ENCODE data around the gene OR4S2. TPM values are rescaled to one million over a fixed set of nuclear protein-coding genes. Genes with fewer than 3 reads are reported as not detected.

OR4S2 gene
- total RNA-seq (2022) (not detected in 2 replicates), Bru-seq, nascent RNA (not detected), BruChase-seq, experiment 1, labeled RNA remaining after a 6-hour chase (not detected), BruChase-seq, experiment 2, labeled RNA remaining after a 2-hour chase (not detected)
- long read RNA-seq = 0 reads

- no peaks in the 10 kb centered on the region for H3K27me3 Mint-ChIP-seq (ENCODE audit: insufficient read depth, unreplicated experiment)
- H3K4me3 Mint-ChIP-seq (ENCODE audit: unreplicated experiment) = no peak within 1 kb of the TSS
- no peaks in the 10 kb centered on the region for H3K36me3 Mint-ChIP-seq (ENCODE audit: insufficient read depth, unreplicated experiment)
- intact Hi-C loops (cut with micrococcal nuclease) = no loop called here
- H3K4me1 Mint-ChIP-seq (ENCODE audit: insufficient read depth, unreplicated experiment) = no peaks in the 10 kb centered on the region
- POLR2A ChIA-PET = no interaction called here
- TF ChIP-seq CTCF (IDR thresholded peaks at IDR 0.05; ENCODE audit: unreplicated experiment) = no peak
- H3K27ac Mint-ChIP-seq (ENCODE audit: low read depth, unreplicated experiment) = no peak within 1 kb of the TSS
- BruUV-seq (replicated peaks) = no TSS peak
- peaks cover 41% of the 10 kb centered on the region for H3K9me3 Mint-ChIP-seq (ENCODE audit: unreplicated experiment)
- no peak for DNase-seq (ENCODE audit: unreplicated experiment)
- CTCF ChIA-PET = interaction anchor here (0.6 kb wide), 1 partner anchor 16 kb away, joined by 3 read pairs; no protein-coding TSS in a partner anchor
Observed at GRCh38 chr11:55648027-55648426, at the start of gene OR4S2. Gene OR4S2 (plus strand): TSS chr11:55648327. CDS start chr11:55650904, 2,577 bp downstream.

GRCh38 chr11:55607545-55607944, 40.6 kb upstream of the OR4S2 start, which contains the start of gene OR4C11:
Gene OR4C11 (minus strand): TSS chr11:55607645. CDS start chr11:55604373, 3,272 bp downstream.
- TF ChIP-seq CTCF (IDR thresholded peaks at IDR 0.05; ENCODE audit: unreplicated experiment) = no peak
- no peak for DNase-seq (ENCODE audit: unreplicated experiment)
- POLR2A ChIA-PET = no interaction called here

GRCh38 chr11:55624531-55624930, 23.6 kb upstream of the OR4S2 start:
- no TSS peak for BruUV-seq (replicated peaks)
- TF ChIP-seq CTCF (IDR thresholded peaks at IDR 0.05; ENCODE audit: unreplicated experiment) = no peak
- peaks cover 30% of the 10 kb centered on the region for H3K9me3 Mint-ChIP-seq (ENCODE audit: unreplicated experiment)

More at GRCh38 chr11:55607545-55607944, 40.6 kb upstream of the OR4S2 start, which contains the start of gene OR4C11:
- intact Hi-C loops (cut with micrococcal nuclease) = no loop called here
- peaks cover 26% of the 10 kb centered on the region for H3K9me3 Mint-ChIP-seq (ENCODE audit: unreplicated experiment)
- no peak within 1 kb of the TSS for H3K27ac Mint-ChIP-seq (ENCODE audit: low read depth, unreplicated experiment)
- no peak within 1 kb of the TSS for H3K4me3 Mint-ChIP-seq (ENCODE audit: unreplicated experiment)
- no peaks in the 10 kb centered on the region for H3K36me3 Mint-ChIP-seq (ENCODE audit: insufficient read depth, unreplicated experiment)
- CTCF ChIA-PET = no interaction called here
- no peaks in the 10 kb centered on the region for H3K27me3 Mint-ChIP-seq (ENCODE audit: insufficient read depth, unreplicated experiment)
- no peaks in the 10 kb centered on the region for H3K4me1 Mint-ChIP-seq (ENCODE audit: insufficient read depth, unreplicated experiment)
- BruUV-seq (replicated peaks) = no TSS peak

GRCh38 chr11:55634813-55635212, 13.3 kb upstream of the OR4S2 start, which contains the start of gene OR4P4:
Gene OR4P4 (plus strand): TSS chr11:55635113.
- CTCF ChIA-PET = no interaction called here
- peaks cover 51% of the 10 kb centered on the region for H3K9me3 Mint-ChIP-seq (ENCODE audit: unreplicated experiment)
- POLR2A ChIA-PET = no interaction called here

More at GRCh38 chr11:55624531-55624930, 23.6 kb upstream of the OR4S2 start:
- Mint-ChIP-seq H3K27ac (ENCODE audit: low read depth, unreplicated experiment) (no peak overlapping the region), H3K4me1 (ENCODE audit: insufficient read depth, unreplicated experiment) (no peaks in the 10 kb centered on the region), H3K27me3 (ENCODE audit: insufficient read depth, unreplicated experiment) (no peaks in the 10 kb centered on the region), H3K4me3 (ENCODE audit: unreplicated experiment) (no peak overlapping the region), H3K36me3 (ENCODE audit: insufficient read depth, unreplicated experiment) (no peaks in the 10 kb centered on the region)
- POLR2A ChIA-PET = no interaction called here
- DNase-seq (ENCODE audit: unreplicated experiment) = no peak
- CTCF ChIA-PET = no interaction called here
- intact Hi-C loops (cut with micrococcal nuclease) = no loop called here

More at GRCh38 chr11:55634813-55635212, 13.3 kb upstream of the OR4S2 start, which contains the start of gene OR4P4:
- no peak within 1 kb of the TSS for H3K27ac Mint-ChIP-seq (ENCODE audit: low read depth, unreplicated experiment)
- H3K4me1 Mint-ChIP-seq (ENCODE audit: insufficient read depth, unreplicated experiment) = no peaks in the 10 kb centered on the region
- H3K36me3 Mint-ChIP-seq (ENCODE audit: insufficient read depth, unreplicated experiment) = no peaks in the 10 kb centered on the region
- no peak for DNase-seq (ENCODE audit: unreplicated experiment)
- BruUV-seq (replicated peaks) = no TSS peak
- intact Hi-C loops (cut with micrococcal nuclease) = no loop called here
- TF ChIP-seq CTCF (IDR thresholded peaks at IDR 0.05; ENCODE audit: unreplicated experiment) = no peak
- H3K4me3 Mint-ChIP-seq (ENCODE audit: unreplicated experiment) = no peak within 1 kb of the TSS
- H3K27me3 Mint-ChIP-seq (ENCODE audit: insufficient read depth, unreplicated experiment) = no peaks in the 10 kb centered on the region
